GM18861 (cell line): ENCODE measurements around the gene UGCG.
"Not testable (repeated sequence)": the region's sequence is repeated elsewhere in the genome, so short reads cannot be mapped to it uniquely, and the experiment has no call there.

Experiments used
- ATAC-seq: cut with Tn5 transposase; IDR thresholded peaks from one replicate; pipeline ENCODE4 v1.9.1; 2021; ENCODE audit not compliant: unreplicated experiment

Gene UGCG

DNA sequence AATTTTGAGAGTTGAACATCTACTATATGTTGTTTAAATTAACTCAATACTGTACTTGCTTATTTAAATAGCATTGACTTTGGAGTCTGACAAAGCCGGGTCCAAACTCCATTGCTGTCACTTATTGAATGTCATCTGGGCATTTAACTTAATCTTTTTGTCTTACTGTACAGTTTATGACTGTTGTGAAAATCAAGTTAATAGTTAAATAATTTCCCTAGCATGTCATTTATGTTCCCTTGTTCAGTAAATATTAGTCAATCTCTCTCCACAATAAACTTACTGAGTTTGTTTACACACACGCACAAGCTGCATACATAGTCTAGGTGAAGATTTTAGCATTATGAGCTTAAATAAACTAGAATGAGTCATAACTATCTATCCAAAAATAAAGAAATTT lies 6.3 kb upstream of the UGCG start:
- no peak for ATAC-seq

DNA sequence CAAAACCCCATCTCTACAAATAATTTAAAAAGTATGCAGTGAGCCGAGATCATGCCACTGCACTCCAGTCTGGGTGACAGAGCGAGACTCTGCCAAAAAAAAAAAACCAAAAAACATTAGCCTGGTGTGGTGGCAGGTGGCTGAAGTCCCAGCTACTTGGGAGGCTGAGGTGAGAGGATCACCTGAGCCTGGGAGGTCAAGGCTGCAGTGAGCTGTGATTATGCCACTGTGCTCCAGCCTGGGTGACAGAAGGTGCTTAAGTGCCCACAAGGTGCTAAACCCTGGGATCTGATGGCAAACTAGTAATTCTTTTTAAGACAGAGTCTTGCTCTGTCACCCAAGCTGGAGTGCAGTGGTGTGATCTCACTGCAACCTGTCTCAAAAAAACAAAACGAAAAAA lies 5.7 kb upstream of the UGCG start:
- ATAC-seq = not testable (repeated sequence)

- ATAC-seq = no peak
These were observed 4.6 kb upstream of the UGCG start for GRCh38 chr9:111891910-111892499.

DNA sequence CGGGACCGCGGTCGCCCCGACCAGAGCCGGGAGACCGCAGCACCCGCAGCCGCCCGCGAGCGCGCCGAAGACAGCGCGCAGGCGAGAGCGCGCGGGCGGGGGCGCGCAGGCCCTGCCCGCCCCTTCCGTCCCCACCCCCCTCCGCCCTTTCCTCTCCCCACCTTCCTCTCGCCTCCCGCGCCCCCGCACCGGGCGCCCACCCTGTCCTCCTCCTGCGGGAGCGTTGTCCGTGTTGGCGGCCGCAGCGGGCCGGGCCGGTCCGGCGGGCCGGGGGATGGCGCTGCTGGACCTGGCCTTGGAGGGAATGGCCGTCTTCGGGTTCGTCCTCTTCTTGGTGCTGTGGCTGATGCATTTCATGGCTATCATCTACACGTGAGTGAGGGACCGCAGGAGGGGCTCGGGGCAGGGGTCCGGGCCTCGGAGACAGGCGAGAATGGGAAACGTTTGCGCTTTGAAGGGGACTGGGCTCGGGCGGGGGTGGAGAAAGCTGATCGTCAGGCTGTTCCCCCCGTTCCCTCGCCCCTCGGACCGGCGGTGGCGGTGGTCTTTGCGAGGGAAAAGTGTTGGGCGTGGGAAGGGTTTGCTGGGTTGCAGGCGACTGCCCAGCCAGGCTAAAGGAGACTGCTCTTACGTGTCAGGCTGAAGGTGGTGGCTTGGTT lies 457 bp downstream of the UGCG start:
- ATAC-seq = peak; percentile 29

DNA sequence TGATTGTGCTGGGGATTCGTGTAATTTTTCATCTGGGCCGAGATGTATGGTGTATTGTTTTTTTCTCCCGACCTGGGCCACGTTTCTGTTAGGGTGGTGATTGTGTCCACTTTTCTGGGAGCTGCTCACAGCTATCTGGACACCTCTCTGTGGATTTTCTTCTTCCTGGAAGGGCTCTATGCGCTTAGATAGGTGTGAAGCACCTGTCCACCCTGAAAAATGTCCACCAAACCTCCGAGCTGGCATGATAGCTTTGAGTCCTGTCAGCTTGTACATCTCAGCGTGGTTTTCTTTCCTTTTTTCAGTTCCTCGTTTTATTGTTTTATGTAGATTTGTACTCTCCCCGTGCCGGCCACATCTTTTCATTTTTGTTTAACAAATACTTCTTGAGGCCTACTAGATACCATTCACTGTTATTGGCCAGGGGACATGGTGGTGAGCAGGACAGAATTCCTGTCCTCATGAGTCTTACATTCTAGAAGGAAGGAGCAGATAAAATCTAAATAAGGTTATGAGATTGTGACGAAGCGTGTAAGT lies 1.1 kb downstream of the UGCG start:
- peak; percentile 38 for ATAC-seq

DNA sequence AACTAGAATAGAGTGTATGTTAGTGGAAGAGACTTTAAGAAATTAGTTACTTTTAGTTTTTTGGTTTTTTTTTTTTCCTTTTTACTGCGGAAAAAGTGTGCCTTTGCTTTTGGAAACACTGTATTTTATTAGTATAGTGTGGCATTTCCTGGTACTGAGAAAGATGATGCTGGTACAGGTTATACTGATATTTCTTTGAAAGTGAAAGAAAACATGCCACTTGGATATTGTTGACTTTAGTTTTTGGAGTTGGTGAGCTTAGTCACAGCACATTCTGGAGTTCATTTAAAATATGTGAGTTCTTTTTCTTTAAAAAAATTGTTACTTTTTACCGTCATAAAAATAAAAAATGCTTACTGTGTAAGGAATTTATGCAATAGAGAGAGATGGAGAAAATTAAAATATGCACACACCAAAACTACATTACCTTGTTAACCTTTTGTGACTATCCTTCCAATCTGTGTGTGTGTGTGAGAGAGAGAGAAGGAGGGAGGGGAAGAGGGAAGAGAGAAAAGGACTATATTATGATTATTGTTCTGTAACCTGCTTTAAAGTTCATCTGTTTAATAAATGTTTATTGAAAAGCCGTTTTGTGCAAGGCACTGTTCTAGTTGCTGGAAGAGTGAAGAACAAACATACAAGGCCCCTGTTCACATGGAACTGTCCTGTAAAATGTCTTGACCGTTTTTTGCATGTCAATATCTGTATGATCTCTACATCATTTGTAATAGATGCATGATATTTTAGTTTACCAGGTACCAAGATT lies 1.9 kb downstream of the UGCG start:
- ATAC-seq = no peak

DNA sequence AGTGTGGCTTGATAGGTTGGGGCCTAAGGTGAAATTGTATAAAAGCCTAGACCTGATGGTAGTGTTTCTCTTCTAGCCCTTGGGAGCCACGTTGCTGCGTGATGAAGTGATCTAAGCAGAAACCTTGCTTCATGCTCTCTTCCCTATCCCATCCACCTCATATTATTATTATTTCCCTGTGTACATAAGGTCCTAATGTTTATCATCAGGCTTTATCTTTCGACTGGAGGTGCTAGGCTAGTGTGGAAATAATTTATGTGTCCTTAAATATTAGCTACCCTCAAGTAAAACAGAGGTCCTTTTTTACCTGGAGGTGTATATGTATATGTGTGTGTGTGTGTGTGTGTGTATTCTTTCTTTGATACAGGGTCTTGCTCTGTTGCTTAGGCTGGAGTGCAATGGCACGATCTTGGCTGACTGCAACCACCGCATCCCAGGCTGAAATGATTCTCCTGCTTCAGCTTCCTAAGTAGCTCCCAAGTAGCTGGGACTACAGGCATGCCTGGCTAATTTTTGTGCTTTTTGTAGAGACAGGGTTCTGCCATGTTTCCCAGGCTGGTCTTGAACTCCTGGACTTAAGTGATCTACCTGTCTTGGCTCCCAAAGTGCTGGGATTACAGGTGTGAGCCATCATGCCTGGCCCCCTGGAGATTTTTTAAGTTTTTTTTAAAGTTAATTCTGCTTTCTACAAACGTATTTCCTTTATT lies 3.7 kb downstream of the UGCG start:
- no peak for ATAC-seq

- no peak for ATAC-seq
These were observed 4.4 kb downstream of the UGCG start for GRCh38 chr9:111900858-111901612.

DNA sequence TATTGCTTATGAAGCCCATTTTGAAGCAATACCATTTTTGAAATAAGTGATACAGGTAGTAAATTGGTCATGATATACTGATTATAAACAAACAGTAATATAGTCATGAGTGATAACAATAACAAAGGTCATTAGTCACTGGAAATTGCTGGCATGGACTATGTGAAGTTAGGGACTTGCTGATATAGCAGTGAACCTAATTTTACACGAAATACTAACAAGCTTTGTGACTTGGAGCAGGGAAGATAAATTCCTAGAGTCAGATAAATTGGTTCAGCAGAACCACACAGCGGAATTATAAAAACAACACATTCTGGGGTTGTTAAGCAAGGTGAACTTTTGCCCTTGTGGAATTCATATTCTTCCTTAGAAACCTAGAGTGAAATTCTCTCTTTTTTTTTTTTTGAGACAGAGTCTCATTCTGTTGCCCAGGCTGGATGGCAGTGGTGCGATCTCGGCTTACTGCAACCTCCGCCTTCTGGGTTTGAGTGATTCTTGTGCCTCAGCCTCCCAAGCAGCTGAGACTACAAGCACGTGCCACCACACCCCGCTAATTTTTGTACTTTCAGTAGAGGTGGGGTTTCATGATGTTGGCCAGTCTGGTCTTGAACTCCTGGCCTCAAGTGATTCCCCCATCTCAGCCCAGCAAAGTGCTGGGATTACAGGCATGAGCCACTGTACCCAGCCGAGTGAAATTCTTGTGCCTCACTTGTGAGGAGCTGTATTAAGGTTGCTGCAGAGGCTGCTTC lies 6.0 kb downstream of the UGCG start:
- ATAC-seq = no peak

- not testable (repeated sequence) for ATAC-seq
These were observed 6.9 kb downstream of the UGCG start for GRCh38 chr9:111903535-111903934.

GRCh38 chr9:111904026-111904425 lies 7.4 kb downstream of the UGCG start:
- no peak for ATAC-seq

DNA sequence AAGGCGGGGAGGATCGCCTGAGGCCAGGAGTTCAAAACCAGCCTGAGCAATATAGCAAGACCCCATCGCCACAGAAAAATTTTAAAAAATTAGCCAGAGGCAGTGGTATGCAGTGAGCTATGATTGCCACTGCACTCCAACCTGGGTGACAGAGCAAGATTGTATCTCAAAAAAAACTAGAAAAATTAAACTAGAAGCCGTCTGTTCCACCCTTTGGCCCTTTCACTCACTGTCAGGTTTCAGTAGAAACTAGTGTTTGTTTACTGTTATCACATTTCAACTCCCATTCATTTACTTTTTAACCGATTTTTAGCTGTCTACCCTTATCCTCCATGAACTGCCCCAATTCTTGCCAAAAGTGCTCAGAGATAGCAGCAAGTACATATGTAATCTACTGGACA lies 8.3 kb downstream of the UGCG start:
- no peak for ATAC-seq

- no peak for ATAC-seq
These were observed 10.5 kb downstream of the UGCG start for GRCh38 chr9:111907147-111907546.

DNA sequence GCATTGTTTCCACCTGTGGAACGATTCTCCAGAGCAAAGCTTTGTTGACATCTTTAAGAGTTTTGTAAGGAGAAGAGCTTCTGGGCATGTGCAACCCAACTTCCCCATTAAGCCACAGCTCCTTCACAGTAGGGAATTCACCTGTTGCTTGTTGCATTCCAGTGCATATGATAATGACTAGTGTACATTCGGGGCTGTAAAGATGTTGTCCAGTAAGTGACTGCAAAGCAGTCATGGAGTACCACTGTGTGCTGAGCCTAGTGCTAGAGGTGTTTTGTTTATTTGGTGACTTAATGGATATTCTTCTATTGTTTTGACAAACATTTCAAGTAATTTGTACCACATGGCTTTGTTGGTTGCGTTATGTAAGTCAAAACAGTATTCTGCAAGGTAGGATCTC lies 12.8 kb downstream of the UGCG start:
- ATAC-seq = peak; percentile 39

GRCh38 chr9:111910428-111910827 lies 13.8 kb downstream of the UGCG start:
- ATAC-seq = no peak

GRCh38 chr9:111913159-111913558 lies 16.5 kb downstream of the UGCG start:
- no peak for ATAC-seq

DNA sequence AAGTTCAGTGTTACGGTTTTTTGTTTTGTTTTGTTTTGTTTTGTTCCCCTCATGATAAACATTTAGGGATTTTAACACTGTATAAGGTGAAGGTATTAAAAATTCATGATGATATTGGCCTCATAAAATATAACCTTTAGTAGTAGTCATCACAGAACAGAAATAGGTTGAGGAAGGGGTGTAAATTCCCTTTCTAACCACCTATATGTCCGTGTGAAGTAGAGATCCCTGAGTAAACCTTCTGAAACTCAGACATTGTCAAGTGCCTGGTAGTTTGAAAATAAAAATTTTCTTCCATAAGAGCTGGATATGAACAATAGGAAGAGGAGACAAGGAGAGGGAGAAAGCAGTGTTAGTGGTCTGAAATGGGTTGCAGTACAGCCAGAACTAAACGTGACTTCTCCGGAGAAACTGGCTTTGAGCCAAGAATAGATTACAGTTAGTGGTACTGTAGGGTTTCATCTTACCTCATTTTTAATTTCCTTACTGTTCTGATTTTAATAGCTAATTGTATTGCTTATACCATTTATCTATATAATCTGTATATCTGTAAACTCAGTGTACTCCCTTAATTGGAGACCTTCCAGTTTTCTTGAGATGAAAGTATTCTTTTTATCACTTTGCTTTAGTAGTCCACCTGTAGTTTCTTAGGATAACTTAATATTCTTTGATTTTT lies 18.3 kb downstream of the UGCG start:
- no peak for ATAC-seq

DNA sequence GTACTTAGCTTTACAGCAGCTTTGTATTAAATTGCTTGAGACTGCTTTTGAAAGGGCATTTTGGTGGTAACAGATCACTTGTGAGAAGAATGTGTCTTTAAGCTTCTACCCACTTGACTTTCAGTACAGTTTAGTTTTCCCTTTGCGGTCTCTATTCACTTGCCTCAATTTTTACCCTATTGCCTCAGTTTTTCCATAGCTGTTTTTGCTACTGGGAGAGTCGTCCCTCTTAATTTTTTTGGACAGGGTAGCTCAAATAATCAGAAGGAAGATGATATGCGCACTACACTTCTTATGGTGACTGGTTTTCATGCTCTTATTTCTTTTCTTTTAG lies 18.8 kb downstream of the UGCG start:
- ATAC-seq = no peak

DNA sequence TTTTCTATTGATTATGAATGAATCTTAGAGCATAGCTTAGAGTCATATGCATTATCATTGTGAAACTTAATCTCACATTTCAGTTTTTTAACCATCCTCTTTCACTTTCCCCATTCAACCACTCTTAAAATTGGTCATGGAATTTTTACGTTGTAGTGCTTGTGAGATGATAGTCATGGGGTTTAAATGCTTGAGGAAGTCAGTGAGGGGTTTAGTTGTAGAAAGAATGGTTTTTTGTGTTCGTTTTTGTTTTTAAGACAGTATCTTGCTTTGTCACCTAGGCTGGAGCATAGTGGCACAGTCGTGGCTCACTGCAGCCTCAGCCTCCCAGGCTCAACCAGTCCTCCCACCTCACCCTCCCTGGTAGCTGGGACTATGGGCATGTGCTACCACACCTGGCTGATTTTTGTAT lies 19.6 kb downstream of the UGCG start:
- ATAC-seq = peak; percentile 49

GRCh38 chr9:111917201-111917600 lies 20.6 kb downstream of the UGCG start:
- ATAC-seq = no peak
